ENCODE measurements around the gene ATF7.

ATF7 gene

GRCh38 chr12:53480491-53481442, 145.4 kb downstream of the ATF7 start:
- no peak for DNase-seq

GRCh38 chr12:53479331-53479730, 146.9 kb downstream of the ATF7 start:
- DNase-seq, result no peak

- no peak for DNase-seq
Measured at GRCh38 chr12:53478865-53479264, 147.3 kb downstream of the ATF7 start.

- DNase-seq, result no peak
Measured at GRCh38 chr12:53476769-53477209, 149.4 kb downstream of the ATF7 start.

GRCh38 chr12:53474819-53475218, 151.4 kb downstream of the ATF7 start:
- no peak for DNase-seq

GRCh38 chr12:53474077-53474476, 152.1 kb downstream of the ATF7 start:
- DNase-seq, result no peak

- no peak for DNase-seq
Measured at GRCh38 chr12:53472056-53472582, 154.1 kb downstream of the ATF7 start.

- no peak for DNase-seq
Measured at GRCh38 chr12:53468282-53468681, 157.9 kb downstream of the ATF7 start.

- no peak for DNase-seq
Measured at GRCh38 chr12:53467880-53468279, 158.3 kb downstream of the ATF7 start.

GRCh38 chr12:53467082-53467481, 159.1 kb downstream of the ATF7 start:
- no peak for DNase-seq

GRCh38 chr12:53466640-53467039, 159.5 kb downstream of the ATF7 start:
- no peak for DNase-seq

- no peak for DNase-seq
Measured at GRCh38 chr12:53465679-53466078, 160.5 kb downstream of the ATF7 start.

GRCh38 chr12:53464685-53465418, 161.3 kb downstream of the ATF7 start:
- DNase-seq, result no peak

- no peak for DNase-seq
Measured at GRCh38 chr12:53463802-53464560, 162.2 kb downstream of the ATF7 start.

GRCh38 chr12:53462935-53463334, 163.2 kb downstream of the ATF7 start:
- DNase-seq, result no peak

GRCh38 chr12:53461591-53461990, 164.6 kb downstream of the ATF7 start:
- no peak for DNase-seq

- DNase-seq, result no peak
Measured at GRCh38 chr12:53461059-53461458, 165.1 kb downstream of the ATF7 start.

GRCh38 chr12:53459097-53459496, 167.1 kb downstream of the ATF7 start:
- no peak for DNase-seq

All from activated CD4-positive, alpha-beta T cell treated with anti-CD3 and anti-CD28 coated beads for 1 hour (primary cell).